HCT116 (cell line): ENCODE measurements around the gene DNAJA4. TPM values are rescaled to one million over a fixed set of nuclear protein-coding genes. Genes with fewer than 3 reads are reported as not detected.

ENCODE experiments used
- ATAC-seq: fragments of 200-7000 bp; cut with Tn5 transposase; 2 replicates; pipeline ENCODE4 v1.9.1; 2020; ENCODE audit warnings: mild to moderate bottlenecking, moderate library complexity
- BruUV-seq: library from RNA; stranded (reverse); fragments of 400-500 nt; replicated peaks from 2 replicates; lab custom pipeline; 2021; lab: Mats Ljungman, UMichigan
- CTCF ChIA-PET: fragments of 300-600 bp; sonication (Branson Sonifier 250); formaldehyde crosslinking; loops from one replicate; lab custom pipeline; 2021; ENCODE audit warnings: antibody characterized with exemption; lab: Charles Lee
- POLR2A ChIA-PET: fragments of 300-600, 350-600 bp; sonication (Branson Sonifier 250); formaldehyde crosslinking; loops from one replicate; lab custom pipeline; 2021; ENCODE audit warnings: antibody characterized with exemption; lab: Charles Lee
- RAD21 ChIA-PET, 2 experiments: fragments of 300-600 bp; sonication (Branson Sonifier 250); formaldehyde crosslinking; loops; one replicate each; lab custom pipeline; 2023; ENCODE audit warnings: low total read pairs in 2 of 2; ENCODE audit not compliant: uncharacterized antibody in 2 of 2, unreplicated experiment in 2 of 2, low non-redundant PET in 1 of 2; lab: Charles Lee
- DNase-seq: peaks from one replicate; pipeline ENCODE4 v3.0.0-alpha.2; 2010; ENCODE audit warnings: low read depth, low spot score
- H2AFZ ChIP-seq: fragments of 200-600 bp; shearing (Covaris generic), sonication (generic); 2 replicates; pipeline ENCODE4 v1.6.1; 2017; ENCODE audit warnings: low read depth, mixed run types, mixed read lengths, antibody characterized with exemption, low read length; ENCODE audit not compliant: poor library complexity, severe bottlenecking
- H3K27ac ChIP-seq: 2 replicates; pipeline ENCODE4 v1.5.1; 2012; ENCODE audit warnings: low read depth, low read length
- H3K27me3 ChIP-seq: fragments of 200-600 bp; sonication (generic); 2 replicates; pipeline ENCODE4 v1.6.1; 2016; ENCODE audit warnings: mixed run types, low read length, mixed read lengths; ENCODE audit not compliant: insufficient read depth
- H3K36me3 ChIP-seq, 2 experiments: fragments of 200-500 bp in 1 of 2; fragments of 200-600 bp in 1 of 2; sonication (Bioruptor generic) in 1 of 2; sonication (generic) in 1 of 2; 2 replicates each; pipeline versions ENCODE4 v1.5.1 to v1.6.1; 2014 to 2016; ENCODE audit warnings: low read length in 2 of 2, inconsistent platforms in 1 of 2, mixed read lengths in 1 of 2, mixed run types in 1 of 2; ENCODE audit not compliant: insufficient read depth in 2 of 2, control insufficient read depth in 1 of 2
- H3K4me1 ChIP-seq, 2 experiments: fragments of 200-600 bp in 1 of 2; sonication (generic) in 1 of 2; 2 replicates each; pipeline versions ENCODE4 v1.5.1 to v1.6.1; 2012 to 2017; ENCODE audit warnings: low read length in 2 of 2, inconsistent platforms in 1 of 2, mild to moderate bottlenecking in 1 of 2, mixed read lengths in 1 of 2, mixed run types in 1 of 2, moderate library complexity in 1 of 2; ENCODE audit not compliant: insufficient read depth in 2 of 2, control insufficient read depth in 1 of 2
- H3K4me2 ChIP-seq: fragments of 200-600 bp; sonication (generic); 2 replicates; pipeline ENCODE4 v1.6.1; 2017; ENCODE audit warnings: mixed run types, low read length, mixed read lengths
- H3K4me3 ChIP-seq, 2 experiments: fragments of 200-600 bp in 1 of 2; sonication (generic) in 1 of 2; replicated peaks in 1 of 2; 2 replicates each; pipeline ENCODE4 v1.5.1; 2011 to 2016; ENCODE audit warnings: low read length in 2 of 2, control low read depth in 1 of 2, low read depth in 1 of 2, mild to moderate bottlenecking in 1 of 2, mixed read lengths in 1 of 2, mixed run types in 1 of 2
- H3K79me2 ChIP-seq: fragments of 200-600 bp; sonication (generic); 2 replicates; pipeline ENCODE4 v1.6.1; 2017; ENCODE audit warnings: mild to moderate bottlenecking, mixed run types, low read length, moderate library complexity, mixed read lengths; ENCODE audit not compliant: insufficient read depth
- H3K9ac ChIP-seq: fragments of 200-600 bp; sonication (generic); 2 replicates; pipeline ENCODE4 v1.6.1; 2016; ENCODE audit warnings: low read length, mixed read lengths
- H3K9me2 ChIP-seq: fragments of 200-600 bp; sonication (generic), shearing (Covaris generic); 2 replicates; pipeline ENCODE4 v1.6.1; 2017; ENCODE audit warnings: mixed run types, mild to moderate bottlenecking, moderate library complexity; ENCODE audit not compliant: insufficient read depth
- H3K9me3 ChIP-seq, 2 experiments: fragments of 200-500 bp in 1 of 2; fragments of 200-600 bp in 1 of 2; sonication (Bioruptor generic) in 1 of 2; sonication (generic) in 1 of 2; 2 replicates each; pipeline ENCODE4 v1.6.1; 2014 to 2017; ENCODE audit warnings: low read length in 2 of 2, mixed read lengths in 2 of 2, inconsistent platforms in 1 of 2, low read depth in 1 of 2, mild to moderate bottlenecking in 1 of 2, mixed run types in 1 of 2, moderate library complexity in 1 of 2; ENCODE audit not compliant: control insufficient read depth in 1 of 2, insufficient read depth in 1 of 2
- H4K20me1 ChIP-seq: fragments of 200-600 bp; sonication (generic), shearing (Covaris generic); 2 replicates; pipeline ENCODE4 v1.6.1; 2017; ENCODE audit warnings: mixed run types, mild to moderate bottlenecking, moderate library complexity; ENCODE audit not compliant: insufficient read depth
- CBX3 ChIP-seq: IDR thresholded peaks from 2 replicates; pipeline ENCODE4 v1.6.1; 2012; ENCODE audit warnings: low read depth
- CTCF ChIP-seq, 3 experiments: fragments of 200-600 bp in 1 of 3; sonication (generic) in 1 of 3; IDR thresholded peaks in 2 of 3; conservative IDR thresholded peaks in 1 of 3; 2 replicates each; pipeline ENCODE4 v1.5.1; 2012 to 2017; ENCODE audit warnings: low read depth in 2 of 3, low read length in 2 of 3, antibody characterized with exemption in 1 of 3, borderline replicate concordance in 1 of 3, control low read depth in 1 of 3, mild to moderate bottlenecking in 1 of 3, mixed read lengths in 1 of 3, mixed run types in 1 of 3, moderate library complexity in 1 of 3; ENCODE audit not compliant: insufficient read depth in 1 of 3
- EGR1 ChIP-seq: IDR thresholded peaks from 2 replicates; pipeline ENCODE4 v1.6.1; 2012; ENCODE audit warnings: low read depth
- EZH2 ChIP-seq: fragments of 200-600 bp; sonication (generic); IDR thresholded peaks from 2 replicates; pipeline ENCODE4 v1.6.1; 2017; ENCODE audit warnings: antibody characterized with exemption, mixed run types
- FOSL1 ChIP-seq: IDR thresholded peaks from 2 replicates; pipeline ENCODE4 v1.6.1; 2012; ENCODE audit warnings: low read depth
- JUND ChIP-seq: IDR thresholded peaks from 2 replicates; pipeline ENCODE4 v1.6.1; 2012
- POLR2A ChIP-seq: IDR thresholded peaks from 2 replicates; pipeline ENCODE4 v1.7.0; 2011; ENCODE audit warnings: borderline replicate concordance; ENCODE audit not compliant: insufficient read depth, insufficient read length; ENCODE audit errors: extremely low read depth
- RAD21 ChIP-seq: IDR thresholded peaks from 2 replicates; pipeline ENCODE4 v1.6.1; 2012; ENCODE audit warnings: low read depth, mild to moderate bottlenecking
- REST ChIP-seq: IDR thresholded peaks from 2 replicates; pipeline ENCODE4 v1.6.1; 2012; ENCODE audit warnings: low read depth
- SRF ChIP-seq: IDR thresholded peaks from 2 replicates; pipeline ENCODE4 v1.6.1; 2012; ENCODE audit warnings: low read depth
- TCF7L2 ChIP-seq: IDR thresholded peaks from 2 replicates; pipeline ENCODE4 v1.7.0; 2011; ENCODE audit warnings: borderline replicate concordance, inconsistent platforms; ENCODE audit not compliant: insufficient read depth, insufficient read length; ENCODE audit errors: extremely low read depth
- YY1 ChIP-seq: IDR thresholded peaks from 2 replicates; pipeline ENCODE4 v1.6.1; 2011; ENCODE audit warnings: low read length, low read depth, moderate library complexity, mild to moderate bottlenecking; ENCODE audit not compliant: insufficient replicate concordance; ENCODE audit errors: extremely low read depth
- ZNF274 ChIP-seq: fragments of 200-500 bp; sonication (Bioruptor generic); IDR thresholded peaks from 2 replicates; pipeline ENCODE4 v1.6.1; 2014; ENCODE audit warnings: mild to moderate bottlenecking, low read depth, low read length, inconsistent platforms
- intact Hi-C: fragments of 100-400 bp; cut with micrococcal nuclease; formaldehyde crosslinking; loops from 2 replicates; pipeline ENCODE4 v1.10.0; 2022
- total RNA-seq: library from RNA; stranded (reverse); gene quantifications from one replicate; pipeline ENCODE4 v1.2.1, GENCODE V29; 2021; ENCODE audit not compliant: unreplicated experiment
- TF ChIP-seq, protein P1 (sequence below): IDR thresholded peaks from 2 replicates; pipeline ENCODE4 v1.6.1; 2012

DNAJA4 gene
- total RNA-seq, 1 experiment from 2014 or later, result 66.6 TPM

- Histone ChIP-seq H3K27me3 (no peaks in the 10 kb centered on the region), H3K9ac (no peak overlapping the region), H3K9me3 (no peaks in the 10 kb centered on the region), H3K9me2 (no peaks in the 10 kb centered on the region), H3K4me3 (no peak overlapping the region), H3K4me1 (peaks cover 4 to 11% of the 10 kb centered on the region in 2 experiments; a peak in 3 of 4 replicates), H3K79me2 (no peaks in the 10 kb centered on the region), H4K20me1 (no peaks in the 10 kb centered on the region), H3K36me3 (no peaks in the 10 kb centered on the region), H3K4me2 (no peak overlapping the region), H3K27ac (no peak overlapping the region), H2AFZ (no peak overlapping the region)
- no peak for TF ChIP-seq ZNF274
- TF ChIP-seq, protein P1, sequence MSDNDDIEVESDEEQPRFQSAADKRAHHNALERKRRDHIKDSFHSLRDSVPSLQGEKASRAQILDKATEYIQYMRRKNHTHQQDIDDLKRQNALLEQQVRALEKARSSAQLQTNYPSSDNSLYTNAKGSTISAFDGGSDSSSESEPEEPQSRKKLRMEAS, result no peak
- TF ChIP-seq POLR2A, result no peak
- no peak for TF ChIP-seq FOSL1
- no peak for TF ChIP-seq RAD21
- TF ChIP-seq REST, result no peak
- no peak for TF ChIP-seq TCF7L2
- no peak for TF ChIP-seq YY1
- no peak for TF ChIP-seq EZH2
- no peak for TF ChIP-seq CTCF (IDR thresholded peaks at IDR 0.05 in 2 of 3, conservative IDR thresholded peaks at IDR 0.05 in 1 of 3; ENCODE audit: borderline replicate concordance in 1 of 3, insufficient read depth in 1 of 3, low read depth in 2 of 3, low read length in 2 of 3)
- TF ChIP-seq JUND, result no peak
- TF ChIP-seq EGR1, result no peak
- no peak for TF ChIP-seq SRF
- no peak for TF ChIP-seq CBX3
- CTCF ChIA-PET, result interaction anchor here (1.0 to 2.2 kb wide), 3 partner anchors 104 to 124 kb away, joined by 3 to 10 read pairs (median 5); no protein-coding TSS in a partner anchor
- RAD21 ChIA-PET, result no interaction called here
- intact Hi-C loops, result no loop called here
- POLR2A ChIA-PET, result interaction anchor here (1.2 kb wide), 1 partner anchor 127 kb away, joined by 4 read pairs; the partner anchor contains the start of gene IREB2
- ATAC-seq (no peak), DNase-seq (no peak)
- BruUV-seq, result no TSS peak
Observed at GRCh38 chr15:78311292-78311691, 46.9 kb downstream of the DNAJA4 start.
